Mesothelial cell of epicardium (in vitro differentiated cells): ENCODE measurements around the gene SEC14L5. TPM values are rescaled to one million over a fixed set of nuclear protein-coding genes. Genes with fewer than 3 reads are reported as not detected.

Experiments used
- DNase-seq, 2 experiments: peaks; one replicate each; pipeline ENCODE4 v3.0.0; 2021; ENCODE audit warnings: low spot score in 2 of 2; ENCODE audit not compliant: unreplicated experiment in 2 of 2
- H3K27ac Mint-ChIP-seq: 2 replicates; pipeline ENCODE4 v1.8.0; 2021; ENCODE audit warnings: mixed read lengths
- H3K27me3 Mint-ChIP-seq: 2 replicates; pipeline ENCODE4 v1.8.0; 2021; ENCODE audit warnings: low read depth, mixed read lengths
- H3K36me3 Mint-ChIP-seq: 2 replicates; pipeline ENCODE4 v1.8.0; 2021; ENCODE audit warnings: mixed read lengths
- H3K4me1 Mint-ChIP-seq: 2 replicates; pipeline ENCODE4 v1.8.0; 2021; ENCODE audit warnings: mixed read lengths
- H3K4me3 Mint-ChIP-seq: 2 replicates; pipeline ENCODE4 v1.8.0; 2021; ENCODE audit warnings: mild to moderate bottlenecking, moderate library complexity, mixed read lengths
- H3K9me3 Mint-ChIP-seq: 2 replicates; pipeline ENCODE4 v1.8.0; 2021; ENCODE audit warnings: mixed read lengths
- total RNA-seq: library from RNA; stranded (reverse); gene quantifications from 3 replicates; pipeline ENCODE4 v1.2.1, GENCODE V29; 2021
- TF ChIP-seq, protein P1 (sequence below): fragments of 200-600 bp; sonication (generic); IDR thresholded peaks from one replicate; pipeline ENCODE4 v1.5.0; 2021; ENCODE audit warnings: antibody characterized with exemption; ENCODE audit not compliant: unreplicated experiment

SEC14L5 gene
- 0.09 to 0.13 TPM in 2 of 3 replicates, not detected in the other for total RNA-seq

DNA sequence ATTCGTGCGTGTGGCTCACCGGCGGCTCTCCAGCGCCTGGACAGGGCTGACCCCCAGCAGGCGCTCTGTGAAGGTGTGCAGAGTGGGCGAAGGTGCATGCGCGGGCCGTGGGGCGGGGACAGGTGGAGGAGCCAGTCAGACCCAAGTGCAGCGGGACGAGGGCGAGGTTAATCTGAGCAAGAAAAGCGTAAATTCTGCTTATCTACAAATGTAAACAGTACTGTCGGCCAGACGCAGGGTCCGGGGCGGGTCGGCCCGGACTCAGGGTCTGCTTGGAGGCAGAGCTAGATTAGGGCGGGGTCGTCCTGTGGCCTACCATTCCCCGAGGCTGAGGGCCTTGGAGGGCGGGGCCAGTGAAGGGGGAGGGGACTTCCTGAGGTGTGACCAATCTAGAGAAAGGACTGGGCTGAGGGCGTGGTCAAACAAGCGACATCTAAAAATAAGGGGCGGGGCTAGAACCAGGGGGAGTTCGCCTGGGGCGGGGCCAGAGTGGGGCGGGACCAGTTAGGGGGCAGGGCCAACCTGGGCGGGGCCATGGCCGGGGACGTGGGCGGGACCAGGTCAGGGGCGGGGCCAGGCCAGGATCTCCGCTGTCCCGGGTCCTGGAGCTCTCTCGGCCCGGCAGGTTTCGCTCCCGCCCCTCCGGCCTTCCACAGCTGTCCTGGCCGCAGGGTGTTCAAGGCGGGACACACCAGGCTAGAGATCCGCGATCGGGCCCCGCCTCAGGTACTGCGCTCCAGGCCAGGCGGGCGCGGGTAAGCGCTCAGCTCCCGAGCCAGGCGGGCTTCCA, at the start of gene SEC14L5:
TSS of gene SEC14L5 (plus strand) at position 611 of the 790 bp plus-strand sequence. CDS start 994 bp downstream, outside the sequence.
- H3K27ac Mint-ChIP-seq, result peak within 1 kb of the TSS; percentile 84
- H3K9me3 Mint-ChIP-seq, result no peaks in the 10 kb centered on the region
- peak; percentile 95 to 96 for DNase-seq
- peak within 1 kb of the TSS; percentile 71 for H3K4me3 Mint-ChIP-seq
- no peaks in the 10 kb centered on the region for H3K36me3 Mint-ChIP-seq
- TF ChIP-seq, protein P1, sequence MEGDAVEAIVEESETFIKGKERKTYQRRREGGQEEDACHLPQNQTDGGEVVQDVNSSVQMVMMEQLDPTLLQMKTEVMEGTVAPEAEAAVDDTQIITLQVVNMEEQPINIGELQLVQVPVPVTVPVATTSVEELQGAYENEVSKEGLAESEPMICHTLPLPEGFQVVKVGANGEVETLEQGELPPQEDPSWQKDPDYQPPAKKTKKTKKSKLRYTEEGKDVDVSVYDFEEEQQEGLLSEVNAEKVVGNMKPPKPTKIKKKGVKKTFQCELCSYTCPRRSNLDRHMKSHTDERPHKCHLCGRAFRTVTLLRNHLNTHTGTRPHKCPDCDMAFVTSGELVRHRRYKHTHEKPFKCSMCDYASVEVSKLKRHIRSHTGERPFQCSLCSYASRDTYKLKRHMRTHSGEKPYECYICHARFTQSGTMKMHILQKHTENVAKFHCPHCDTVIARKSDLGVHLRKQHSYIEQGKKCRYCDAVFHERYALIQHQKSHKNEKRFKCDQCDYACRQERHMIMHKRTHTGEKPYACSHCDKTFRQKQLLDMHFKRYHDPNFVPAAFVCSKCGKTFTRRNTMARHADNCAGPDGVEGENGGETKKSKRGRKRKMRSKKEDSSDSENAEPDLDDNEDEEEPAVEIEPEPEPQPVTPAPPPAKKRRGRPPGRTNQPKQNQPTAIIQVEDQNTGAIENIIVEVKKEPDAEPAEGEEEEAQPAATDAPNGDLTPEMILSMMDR, result no peak
- H3K27me3 Mint-ChIP-seq, result peaks cover 38% of the 10 kb centered on the region
- peaks cover 15% of the 10 kb centered on the region for H3K4me1 Mint-ChIP-seq

DNA sequence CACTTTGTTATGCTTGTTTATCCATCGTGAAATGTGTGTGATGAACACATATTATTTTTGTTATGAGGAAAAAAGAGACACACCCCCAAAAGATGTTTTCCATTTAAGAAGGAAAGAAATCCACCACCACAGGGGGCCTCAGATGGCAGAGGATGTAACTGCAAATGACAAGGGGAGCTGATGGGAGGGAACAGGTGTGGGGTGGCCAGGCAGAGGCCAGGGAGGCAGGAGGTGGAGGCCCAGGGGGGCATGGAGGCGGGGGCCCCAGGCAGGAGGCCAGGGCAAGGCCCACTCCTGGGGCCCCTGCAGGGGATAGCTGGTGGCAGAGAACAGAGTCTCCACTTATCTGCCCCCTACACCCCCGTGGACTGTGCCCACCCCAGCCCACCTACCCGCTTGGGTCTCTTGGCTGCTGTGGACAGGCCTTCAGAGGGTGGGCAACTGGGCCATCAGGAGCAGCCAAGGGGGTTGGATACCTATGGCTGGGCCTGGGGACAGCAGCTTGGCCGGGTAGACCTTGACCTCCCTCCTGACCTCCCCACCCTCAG, 49.2 kb upstream of the SEC14L5 start:
- H3K36me3 Mint-ChIP-seq, result no peaks in the 10 kb centered on the region
- H3K4me1 Mint-ChIP-seq, result no peaks in the 10 kb centered on the region
- H3K27me3 Mint-ChIP-seq, result peaks cover 1% of the 10 kb centered on the region

DNA sequence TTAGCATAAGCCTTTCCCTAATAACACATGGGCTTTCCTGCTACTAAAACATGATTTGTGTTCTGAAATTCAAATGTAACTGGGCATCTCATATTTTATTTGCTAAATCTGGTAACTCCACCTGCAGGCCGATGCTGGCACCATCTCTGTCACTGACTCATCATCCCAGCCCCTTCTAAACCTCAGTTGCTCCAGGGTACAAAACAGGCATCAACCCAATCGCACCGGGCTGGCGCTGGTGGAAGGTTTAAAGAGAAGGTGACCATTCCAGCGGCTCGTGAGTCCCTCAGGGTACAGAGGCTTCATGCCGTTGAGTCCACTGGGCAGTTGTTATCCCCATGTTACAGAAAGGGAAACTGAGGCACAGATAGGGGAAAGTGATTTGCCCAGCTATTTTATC, 48.3 kb upstream of the SEC14L5 start:
- H3K4me1 Mint-ChIP-seq, result no peaks in the 10 kb centered on the region
- no peak overlapping the region for H3K27ac Mint-ChIP-seq
- no peaks in the 10 kb centered on the region for H3K9me3 Mint-ChIP-seq
- H3K4me3 Mint-ChIP-seq, result no peak overlapping the region
- H3K36me3 Mint-ChIP-seq, result no peaks in the 10 kb centered on the region
- no peaks in the 10 kb centered on the region for H3K27me3 Mint-ChIP-seq
- no peak for DNase-seq
- TF ChIP-seq, protein P1, result no peak

More for the DNA sequence above, 49.2 kb upstream of the SEC14L5 start:
- Mint-ChIP-seq H3K9me3 (no peaks in the 10 kb centered on the region), H3K4me3 (no peak overlapping the region), H3K27ac (no peak overlapping the region)
- DNase-seq, result no peak
- TF ChIP-seq, protein P1, result no peak

DNA sequence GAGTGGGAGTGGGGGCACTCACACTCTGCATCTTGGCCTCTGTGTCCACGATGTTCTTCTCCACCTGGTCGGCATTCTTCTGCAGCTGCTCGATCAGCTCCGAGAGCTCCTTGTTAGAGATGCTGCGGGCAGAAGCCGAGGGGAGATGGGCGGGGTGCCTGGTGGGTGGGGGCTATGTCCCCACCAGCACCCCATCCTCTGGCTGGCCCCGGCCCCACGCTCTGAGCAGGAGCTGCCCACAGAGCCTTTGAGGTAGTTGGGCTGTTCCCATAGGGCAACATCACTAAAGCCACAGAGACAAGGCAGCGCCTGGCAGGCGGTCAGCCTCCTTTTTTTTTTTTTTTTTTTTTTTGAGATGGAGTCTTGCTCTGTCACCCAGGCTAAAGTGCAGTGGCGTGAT, 47.3 kb upstream of the SEC14L5 start:
- Mint-ChIP-seq H3K27me3 (no peaks in the 10 kb centered on the region), H3K27ac (no peak overlapping the region), H3K36me3 (no peaks in the 10 kb centered on the region), H3K4me3 (no peak overlapping the region), H3K9me3 (no peaks in the 10 kb centered on the region), H3K4me1 (no peaks in the 10 kb centered on the region)
- TF ChIP-seq, protein P1, result no peak
- DNase-seq, result no peak

DNA sequence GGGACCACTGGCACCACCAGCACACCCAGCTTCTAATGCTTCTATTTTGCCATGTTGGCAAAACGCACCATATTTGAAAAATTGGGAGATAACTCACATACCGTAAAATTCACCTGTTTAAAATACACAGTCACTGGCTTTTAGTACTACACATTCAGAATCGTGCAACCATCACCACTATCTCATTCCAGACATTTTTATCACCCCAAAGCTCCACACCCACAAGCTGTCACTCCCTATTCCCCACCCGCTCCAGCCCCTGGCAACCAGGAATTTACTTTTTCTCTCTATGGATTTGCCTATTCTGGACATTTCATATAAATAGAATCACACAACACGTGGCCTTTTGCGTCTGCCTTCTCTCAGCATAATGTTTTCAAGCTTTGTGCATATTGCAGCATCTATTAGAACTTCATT, 46.2 kb upstream of the SEC14L5 start:
- Mint-ChIP-seq H3K4me1 (peaks cover 3% of the 10 kb centered on the region), H3K36me3 (no peaks in the 10 kb centered on the region), H3K27ac (peak overlapping the region; percentile 11), H3K27me3 (no peaks in the 10 kb centered on the region), H3K9me3 (no peaks in the 10 kb centered on the region), H3K4me3 (no peak overlapping the region)
- TF ChIP-seq, protein P1, result no peak
- no peak for DNase-seq
